Measurements from ENCODE around the gene STYX. TPM values are rescaled to one million over a fixed set of nuclear protein-coding genes. Genes with fewer than 3 reads are reported as not detected.

The STYX gene
- 18.0 TPM for total RNA-seq

- peak; percentile 94 for DNase-seq
Measured at GRCh38 chr14:52729925-52730708, at the start of gene STYX. TSS of gene STYX (plus strand) at chr14:52730166. CDS start at chr14:52730475, 309 bp downstream.

- no peak for DNase-seq
Measured at GRCh38 chr14:52683985-52684520, 45.9 kb upstream of the STYX start.

- DNase-seq, result no peak
Measured at GRCh38 chr14:52686176-52686575, 43.8 kb upstream of the STYX start.

GRCh38 chr14:52690983-52691760, 38.8 kb upstream of the STYX start:
- no peak for DNase-seq

GRCh38 chr14:52692248-52692962, 37.6 kb upstream of the STYX start:
- DNase-seq, result no peak

DNA sequence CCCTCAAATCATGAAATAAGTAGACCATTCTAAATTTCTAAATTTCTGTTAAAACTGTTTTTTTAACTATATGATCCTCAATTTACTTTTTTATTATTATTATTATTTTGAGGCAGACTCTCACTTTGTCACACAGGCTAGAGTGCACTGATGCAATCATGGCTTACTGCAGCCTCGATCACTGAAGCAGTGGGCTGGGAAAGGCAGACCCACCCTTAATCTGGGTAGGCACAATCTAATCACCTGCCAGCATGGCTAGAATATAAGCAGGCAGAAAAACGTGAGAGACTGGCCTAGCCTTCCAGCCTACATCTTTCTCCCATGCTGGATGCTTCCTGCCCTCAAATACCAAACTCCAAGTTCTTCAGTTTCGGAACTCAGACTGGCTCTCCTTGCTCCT, 36.9 kb upstream of the STYX start:
- no peak for DNase-seq

DNA sequence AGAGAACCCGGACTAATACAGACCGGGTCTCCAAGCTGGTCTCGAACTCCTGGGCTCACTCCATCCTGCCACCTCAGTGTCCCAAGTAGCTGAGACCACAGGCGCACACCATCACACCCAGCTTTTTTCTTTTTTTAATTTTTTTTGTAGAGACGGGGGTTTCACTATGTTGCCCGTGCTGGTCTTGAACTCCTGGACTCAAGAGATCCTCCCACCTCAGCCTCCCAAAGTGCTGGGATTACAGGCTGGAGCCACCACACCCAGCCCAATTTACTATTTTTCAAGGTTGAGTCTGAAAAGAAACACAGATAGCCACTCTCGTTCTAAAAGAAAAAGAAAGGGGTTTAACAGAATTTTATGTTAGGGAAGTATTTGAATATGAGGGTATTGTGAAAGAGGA, 36.4 kb upstream of the STYX start:
- no peak for DNase-seq

DNA sequence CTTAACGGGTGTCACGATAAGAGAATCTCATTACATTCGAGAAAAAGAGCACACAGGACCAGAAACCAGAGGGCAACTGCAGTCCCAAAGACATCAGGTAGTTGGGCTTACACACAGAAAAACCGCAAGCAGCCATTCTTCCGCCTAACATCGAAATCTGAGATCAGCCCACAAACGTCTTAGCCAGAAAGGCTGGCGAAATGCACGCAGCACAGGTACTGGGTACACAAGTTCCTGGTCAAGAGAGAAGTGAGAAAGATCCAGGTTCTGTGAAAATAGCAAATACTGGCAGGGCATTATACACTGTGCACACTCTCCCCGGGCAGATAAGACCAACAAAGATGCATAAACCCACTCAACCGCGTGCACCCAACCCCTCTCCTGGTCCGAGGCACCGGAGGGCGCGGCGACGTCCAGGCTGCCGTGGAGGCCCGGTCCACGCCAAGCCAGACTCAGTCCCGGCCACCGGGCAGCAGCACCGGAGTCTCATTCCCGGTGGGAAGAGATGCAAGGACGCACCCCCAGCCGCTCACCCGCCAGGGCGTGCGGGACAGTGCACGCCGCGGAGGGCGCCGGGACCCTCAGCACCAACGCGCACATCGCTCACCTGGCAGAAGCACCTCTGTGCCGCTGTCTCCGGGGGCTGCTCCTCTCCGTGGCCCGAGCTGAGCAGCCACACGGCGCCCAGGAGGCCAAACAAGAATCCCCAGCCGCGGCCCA, 35.0 kb upstream of the STYX start:
- DNase-seq, result peak; percentile 52

- peak; percentile 77 for DNase-seq
Measured at GRCh38 chr14:52695481-52696091, 34.4 kb upstream of the STYX start, which contains the start of gene ERO1A. TSS of gene ERO1A (minus strand) at chr14:52695558. CDS start at chr14:52695481, 77 bp downstream.

DNA sequence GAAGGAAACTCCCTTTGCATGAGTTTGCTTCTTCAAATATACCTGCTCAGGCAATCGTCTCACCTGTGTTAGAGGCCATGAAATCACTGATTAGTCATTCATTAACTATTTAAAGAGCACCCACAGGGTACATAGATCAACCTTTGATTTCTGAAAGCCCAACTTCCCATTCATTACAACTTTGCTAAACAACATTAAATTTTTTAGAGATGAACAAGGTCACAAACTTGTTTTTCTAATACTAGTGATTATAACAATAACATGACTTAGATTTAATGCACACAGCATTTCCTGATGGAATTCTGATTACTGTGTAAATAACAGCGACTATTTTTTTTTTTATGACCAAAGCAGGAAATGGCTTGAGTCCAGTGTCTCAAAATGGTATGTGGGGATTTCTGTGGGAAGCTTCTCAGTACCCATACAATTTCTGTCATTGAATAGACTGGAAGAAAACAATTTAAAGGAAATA, 29.2 kb upstream of the STYX start:
- DNase-seq, result no peak

- DNase-seq, result no peak
Measured at GRCh38 chr14:52701223-52701622, 28.7 kb upstream of the STYX start.

GRCh38 chr14:52703225-52703624, 26.7 kb upstream of the STYX start:
- DNase-seq, result no peak

DNA sequence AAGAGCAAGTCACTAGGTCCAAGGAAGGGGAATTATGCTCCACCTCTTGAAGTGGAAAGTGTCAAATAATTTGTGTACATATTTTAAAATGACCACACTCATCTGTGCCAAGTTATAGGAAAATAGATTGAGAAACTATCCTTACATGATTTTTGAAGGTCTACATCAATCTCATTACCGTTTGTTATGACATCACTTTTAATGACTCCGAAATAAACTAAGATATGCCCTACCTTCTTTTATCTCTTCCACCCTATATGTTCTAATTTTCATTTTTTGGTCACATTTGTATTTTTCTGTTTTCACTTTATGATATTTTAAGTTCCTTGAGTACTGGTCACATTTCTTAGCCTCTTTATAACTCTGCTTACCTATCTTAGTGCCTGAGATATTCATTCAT, 26.3 kb upstream of the STYX start:
- no peak for DNase-seq

DNA sequence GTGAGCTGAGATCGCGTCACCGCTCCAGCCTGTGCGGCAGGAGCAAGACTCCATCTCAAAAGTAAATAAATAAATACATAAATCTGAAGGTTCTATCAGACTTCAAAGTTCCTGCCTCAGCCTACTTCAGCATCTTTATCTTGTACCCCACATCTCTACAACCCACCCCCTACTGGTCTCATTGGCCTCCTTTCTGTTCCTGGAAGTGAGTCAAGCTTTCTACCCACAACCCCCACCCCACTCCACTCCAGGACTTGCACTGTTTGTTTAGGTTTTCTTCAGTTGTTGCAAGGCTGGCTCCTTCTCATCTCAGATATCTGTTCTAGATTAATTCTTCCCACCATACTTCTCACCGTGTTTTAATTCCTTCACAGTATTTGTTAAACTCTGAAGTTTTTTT, 23.7 kb upstream of the STYX start:
- DNase-seq, result no peak

- DNase-seq, result peak; percentile 90
Measured at GRCh38 chr14:52706724-52707706, 23.0 kb upstream of the STYX start, which contains the start of gene PSMC6. TSS of gene PSMC6 (plus strand) at chr14:52707200. CDS start at chr14:52707220, 20 bp downstream.

DNA sequence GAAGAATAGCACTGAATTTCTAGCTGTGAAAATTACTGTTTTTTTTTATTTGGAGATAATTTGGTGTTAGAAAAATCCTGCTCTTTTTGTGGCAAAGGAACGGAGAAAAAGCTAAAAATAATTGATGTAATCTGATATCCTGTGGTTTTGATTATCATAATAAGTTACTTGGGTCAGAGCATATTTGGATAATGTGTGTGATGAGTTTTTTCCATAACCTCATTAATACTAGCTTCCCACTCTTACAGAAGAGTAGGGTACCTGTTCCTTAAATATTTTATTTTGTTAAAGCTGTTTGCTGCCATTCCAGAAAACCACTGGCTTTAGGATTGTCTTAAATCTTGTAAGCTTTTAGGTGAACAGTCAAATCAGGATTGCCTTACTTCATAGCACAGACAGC, 18.3 kb upstream of the STYX start:
- no peak for DNase-seq

- no peak for DNase-seq
Measured at GRCh38 chr14:52716155-52716554, 13.8 kb upstream of the STYX start.

GRCh38 chr14:52723514-52724359, 6.2 kb upstream of the STYX start:
- no peak for DNase-seq

GRCh38 chr14:52724360-52724644, 5.7 kb upstream of the STYX start:
- DNase-seq, result no peak
